Activated T-cell treated with anti-CD3 and anti-CD28 coated beads, Interleukin-2, amount 50 U/mL, for 72 hours (primary cell): ENCODE results near the gene SLC17A2. TPM values are rescaled to one million over a fixed set of nuclear protein-coding genes. Genes with fewer than 3 reads are reported as not detected.

Experiments used
- ATAC-seq, 2 donors: fragments of 150-1000 bp; cut with Tn5 transposase; replicated peaks in 1 of 2; 2 replicates each; pipeline ENCODE4 v1.10.0; 2021; ENCODE audit warnings: moderate library complexity in 2 of 2, mild to moderate bottlenecking in 1 of 2
- DNase-seq, 2 donors: peaks; one replicate each; pipeline ENCODE4 v3.0.0; 2021 to 2022; ENCODE audit warnings: mixed read lengths in 1 of 2
- H3K27ac Mint-ChIP-seq: one replicate; pipeline ENCODE4 v1.8.0; 2022; ENCODE audit warnings: mild to moderate bottlenecking, moderate library complexity, mixed read lengths
- H3K27me3 Mint-ChIP-seq: one replicate; pipeline ENCODE4 v1.8.0; 2022; ENCODE audit warnings: low read depth, mixed read lengths
- H3K36me3 Mint-ChIP-seq, 2 donors: one replicate each; pipeline ENCODE4 v1.8.0; 2022; ENCODE audit warnings: mixed read lengths in 2 of 2, mild to moderate bottlenecking in 1 of 2; ENCODE audit not compliant: insufficient read depth in 2 of 2
- H3K4me1 Mint-ChIP-seq: one replicate; pipeline ENCODE4 v1.8.0; 2022; ENCODE audit warnings: low read depth, mixed read lengths
- H3K4me3 Mint-ChIP-seq, 2 donors: one replicate each; pipeline ENCODE4 v1.8.0; 2022; ENCODE audit warnings: mild to moderate bottlenecking in 2 of 2, mixed read lengths in 2 of 2, moderate library complexity in 2 of 2
- H3K9me3 Mint-ChIP-seq, 2 donors: one replicate each; pipeline ENCODE4 v1.8.0; 2022; ENCODE audit warnings: mixed read lengths in 2 of 2
- total RNA-seq, 2 donors: library from RNA; stranded (reverse); gene quantifications; one replicate each; pipeline ENCODE4 v1.2.3, GENCODE V29; 2022

The SLC17A2 gene
- total RNA-seq, 2 donors from 2014 or later = not detected

- peak; percentile 74 to 78 for ATAC-seq
Measured at GRCh38 chr6:25962149-25963127, 31.9 kb upstream of the SLC17A2 start, which contains the start of gene TRIM38. Gene TRIM38, plus strand, starts transcription at chr6:25962802. Its CDS starts 3,721 bp downstream, at chr6:25966523.

GRCh38 chr6:25961619-25962148, 31.2 kb upstream of the SLC17A2 start:
- no peaks in the 10 kb centered on the region for H3K27me3 Mint-ChIP-seq
- peak overlapping the region; percentile 98 for H3K27ac Mint-ChIP-seq
- no peak for DNase-seq
- H3K4me3 Mint-ChIP-seq = peak overlapping the region; percentile 97
- ATAC-seq = no peak
- H3K36me3 Mint-ChIP-seq = peaks cover 46 to 49% of the 10 kb centered on the region in 2 donors
- H3K9me3 Mint-ChIP-seq = peaks cover 11 to 23% of the 10 kb centered on the region in 2 donors
- peaks cover 73% of the 10 kb centered on the region for H3K4me1 Mint-ChIP-seq

More at GRCh38 chr6:25962149-25963127, 31.9 kb upstream of the SLC17A2 start, which contains the start of gene TRIM38:
- DNase-seq = peak; percentile 73 to 77
- Mint-ChIP-seq H3K9me3 (peaks cover 11 to 23% of the 10 kb centered on the region in 2 donors), H3K4me1 (peaks cover 81% of the 10 kb centered on the region), H3K27me3 (no peaks in the 10 kb centered on the region), H3K36me3 (peaks cover 52 to 54% of the 10 kb centered on the region in 2 donors), H3K4me3 (peak within 1 kb of the TSS; percentile 97), H3K27ac (peak within 1 kb of the TSS; percentile 98)

- DNase-seq = peak; percentile 50 to 58
- Mint-ChIP-seq H3K36me3 (peaks cover 37 to 46% of the 10 kb centered on the region in 2 donors), H3K4me3 (peak overlapping the region in 1 of 2 donors; percentile 97), H3K27ac (peak overlapping the region; percentile 98), H3K27me3 (no peaks in the 10 kb centered on the region), H3K9me3 (peaks cover 11 to 23% of the 10 kb centered on the region in 2 donors), H3K4me1 (peaks cover 64% of the 10 kb centered on the region)
- ATAC-seq = peak; percentile 51 to 63
Measured at GRCh38 chr6:25960734-25961133, 30.2 kb upstream of the SLC17A2 start.

GRCh38 chr6:25959890-25960536, 29.5 kb upstream of the SLC17A2 start:
- no peak for ATAC-seq

GRCh38 chr6:25958700-25959162, 28.2 kb upstream of the SLC17A2 start:
- Mint-ChIP-seq H3K27me3 (no peaks in the 10 kb centered on the region), H3K27ac (peak overlapping the region; percentile 29), H3K9me3 (peaks cover 11 to 23% of the 10 kb centered on the region in 2 donors), H3K4me1 (peaks cover 47% of the 10 kb centered on the region), H3K36me3 (peaks cover 32 to 40% of the 10 kb centered on the region in 2 donors), H3K4me3 (peak overlapping the region in 1 of 2 donors; percentile 59)
- ATAC-seq = no peak
- DNase-seq = no peak

More at GRCh38 chr6:25959890-25960536, 29.5 kb upstream of the SLC17A2 start:
- Mint-ChIP-seq H3K36me3 (peaks cover 37 to 46% of the 10 kb centered on the region in 2 donors), H3K9me3 (peaks cover 11 to 23% of the 10 kb centered on the region in 2 donors), H3K4me3 (peak overlapping the region in 1 of 2 donors; percentile 97), H3K27ac (peak overlapping the region; percentile 98), H3K4me1 (peaks cover 60% of the 10 kb centered on the region), H3K27me3 (no peaks in the 10 kb centered on the region)
- no peak for DNase-seq

- Mint-ChIP-seq H3K27ac (no peak overlapping the region), H3K36me3 (peaks cover 27 to 30% of the 10 kb centered on the region in 2 donors), H3K9me3 (peaks cover 11 to 22% of the 10 kb centered on the region in 2 donors), H3K4me1 (peaks cover 32% of the 10 kb centered on the region), H3K27me3 (no peaks in the 10 kb centered on the region), H3K4me3 (no peak overlapping the region)
- DNase-seq (no peak), ATAC-seq (no peak)
Measured at GRCh38 chr6:25956226-25956625, 25.7 kb upstream of the SLC17A2 start.

GRCh38 chr6:25954756-25955155, 24.3 kb upstream of the SLC17A2 start:
- no peak for DNase-seq

GRCh38 chr6:25953733-25954132, 23.2 kb upstream of the SLC17A2 start:
- DNase-seq (no peak), ATAC-seq (no peak)
- H3K27me3 Mint-ChIP-seq = no peaks in the 10 kb centered on the region
- peaks cover 9% of the 10 kb centered on the region for H3K4me1 Mint-ChIP-seq
- H3K27ac Mint-ChIP-seq = no peak overlapping the region
- peaks cover 7 to 8% of the 10 kb centered on the region in 2 donors for H3K36me3 Mint-ChIP-seq
- H3K4me3 Mint-ChIP-seq = no peak overlapping the region
- H3K9me3 Mint-ChIP-seq = peaks cover 2 to 8% of the 10 kb centered on the region in 2 donors

More at GRCh38 chr6:25954756-25955155, 24.3 kb upstream of the SLC17A2 start:
- Mint-ChIP-seq H3K27ac (no peak overlapping the region), H3K4me3 (no peak overlapping the region), H3K4me1 (peaks cover 19% of the 10 kb centered on the region), H3K9me3 (peaks cover 10 to 13% of the 10 kb centered on the region in 2 donors), H3K36me3 (peaks cover 15 to 18% of the 10 kb centered on the region in 2 donors), H3K27me3 (no peaks in the 10 kb centered on the region)
- ATAC-seq = no peak

GRCh38 chr6:25952535-25952934, 22.0 kb upstream of the SLC17A2 start:
- H3K4me1 Mint-ChIP-seq = no peaks in the 10 kb centered on the region
- H3K27ac Mint-ChIP-seq = no peak overlapping the region
- no peaks in the 10 kb centered on the region for H3K27me3 Mint-ChIP-seq
- ATAC-seq = no peak
- H3K36me3 Mint-ChIP-seq = peaks cover 0 to 3% of the 10 kb centered on the region in 2 donors
- no peak for DNase-seq
- H3K9me3 Mint-ChIP-seq = no peaks in the 10 kb centered on the region
- no peak overlapping the region for H3K4me3 Mint-ChIP-seq

- Mint-ChIP-seq H3K27me3 (no peaks in the 10 kb centered on the region), H3K36me3 (peaks cover 1 to 2% of the 10 kb centered on the region in 2 donors), H3K27ac (no peak overlapping the region), H3K9me3 (peaks cover 1% of the 10 kb centered on the region in 2 donors), H3K4me3 (no peak overlapping the region), H3K4me1 (peaks cover 8% of the 10 kb centered on the region)
- DNase-seq = no peak
- no peak for ATAC-seq
Measured at GRCh38 chr6:25951296-25952032, 21.0 kb upstream of the SLC17A2 start.

GRCh38 chr6:25950297-25950696, 19.8 kb upstream of the SLC17A2 start:
- peaks cover 18% of the 10 kb centered on the region for H3K4me1 Mint-ChIP-seq
- H3K27me3 Mint-ChIP-seq = no peaks in the 10 kb centered on the region
- no peak for DNase-seq
- no peak for ATAC-seq
- peaks cover 5 to 6% of the 10 kb centered on the region in 2 donors for H3K9me3 Mint-ChIP-seq
- no peak overlapping the region for H3K27ac Mint-ChIP-seq
- H3K4me3 Mint-ChIP-seq = no peak overlapping the region
- peaks cover 5 to 8% of the 10 kb centered on the region in 2 donors for H3K36me3 Mint-ChIP-seq

- Mint-ChIP-seq H3K27ac (no peak overlapping the region), H3K9me3 (peaks cover 5 to 6% of the 10 kb centered on the region in 2 donors), H3K27me3 (peaks cover under 1% of the 10 kb centered on the region), H3K36me3 (peaks cover 5 to 8% of the 10 kb centered on the region in 2 donors), H3K4me1 (peaks cover 24% of the 10 kb centered on the region), H3K4me3 (no peak overlapping the region)
- DNase-seq (no peak), ATAC-seq (no peak)
Measured at GRCh38 chr6:25949695-25950094, 19.2 kb upstream of the SLC17A2 start.
